SK-N-SH (cell line): ENCODE data around the gene ZDHHC7. TPM values are rescaled to one million over a fixed set of nuclear protein-coding genes. Genes with fewer than 3 reads are reported as not detected.

ENCODE experiments used
- CTCF ChIA-PET: fragments of 300-600, 350-600 bp; formaldehyde crosslinking; extraction: SDS; loops from one replicate; lab custom pipeline; 2021; lab: Yijun Ruan, JAX
- POLR2A ChIA-PET: fragments of 350-600 bp; sonication (Branson Sonifier 250); formaldehyde crosslinking; extraction: SDS; loops from one replicate; lab custom pipeline; 2020; ENCODE audit warnings: antibody characterized with exemption, inconsistent platforms; lab: Yijun Ruan, JAX
- DNase-seq: peaks from one replicate; pipeline ENCODE4 v3.0.0; 2012
- H2AFZ ChIP-seq: fragments of 200-600 bp; sonication (generic); 2 replicates; pipeline ENCODE4 v1.8.1; 2016; ENCODE audit warnings: antibody characterized with exemption, mild to moderate bottlenecking, low read depth
- H3F3A ChIP-seq: fragments of 200-600 bp; sonication (generic); replicated peaks from 2 replicates; pipeline ENCODE3; 2016; ENCODE audit warnings: antibody characterized with exemption, mild to moderate bottlenecking; ENCODE audit not compliant: insufficient read depth
- H3K27ac ChIP-seq, 2 experiments: fragments of 200-500 bp in 1 of 2; fragments of 200-600 bp in 1 of 2; sonication (Bioruptor generic) in 1 of 2; sonication (generic), shearing (Covaris generic) in 1 of 2; 2 replicates each; pipeline versions ENCODE4 v1.5.1 to v1.6.1; 2014 to 2016; ENCODE audit warnings: low read depth in 2 of 2, inconsistent platforms in 1 of 2, low read length in 1 of 2, mild to moderate bottlenecking in 1 of 2, mixed read lengths in 1 of 2
- H3K27me3 ChIP-seq: fragments of 200-600 bp; sonication (generic), shearing (Covaris generic); 2 replicates; pipeline ENCODE4 v1.6.1; 2016; ENCODE audit warnings: mixed run types; ENCODE audit not compliant: insufficient read depth
- H3K36me3 ChIP-seq, 2 experiments: fragments of 200-500 bp in 1 of 2; fragments of 200-600 bp in 1 of 2; sonication (Bioruptor generic) in 1 of 2; sonication (generic) in 1 of 2; replicated peaks in 1 of 2; 2 replicates each; pipeline versions ENCODE3 to v1.5.1; 2014 to 2016; ENCODE audit warnings: low read length in 1 of 2, mild to moderate bottlenecking in 1 of 2; ENCODE audit not compliant: insufficient read depth in 2 of 2, control insufficient read depth in 1 of 2
- H3K4me1 ChIP-seq, 2 experiments: fragments of 200-500 bp in 1 of 2; fragments of 200-600 bp in 1 of 2; sonication (Bioruptor generic) in 1 of 2; sonication (generic), shearing (Covaris generic) in 1 of 2; 2 replicates each; pipeline versions ENCODE4 v1.5.1 to v1.6.1; 2014 to 2016; ENCODE audit warnings: low read depth in 1 of 2, low read length in 1 of 2, mixed run types in 1 of 2; ENCODE audit not compliant: insufficient read depth in 2 of 2, control insufficient read depth in 1 of 2
- H3K4me2 ChIP-seq: fragments of 200-600 bp; sonication (generic), shearing (Covaris generic); 2 replicates; pipeline ENCODE4 v1.6.1; 2017; ENCODE audit warnings: mixed run types
- H3K4me3 ChIP-seq, 2 experiments: fragments of 200-500 bp in 1 of 2; fragments of 200-600 bp in 1 of 2; sonication (Bioruptor generic) in 1 of 2; sonication (generic), shearing (Covaris generic) in 1 of 2; 2 replicates each; pipeline versions ENCODE4 v1.5.1 to v1.8.1; 2014 to 2016; ENCODE audit warnings: low read depth in 2 of 2, inconsistent platforms in 1 of 2, low read length in 1 of 2, mild to moderate bottlenecking in 1 of 2, mixed read lengths in 1 of 2, moderate library complexity in 1 of 2
- H3K79me2 ChIP-seq: fragments of 200-600 bp; sonication (generic); 2 replicates; pipeline ENCODE4 v1.8.1; 2017; ENCODE audit warnings: mild to moderate bottlenecking; ENCODE audit not compliant: insufficient read depth
- H3K9ac ChIP-seq: fragments of 200-600 bp; sonication (generic); 2 replicates; pipeline ENCODE4 v1.6.1; 2017; ENCODE audit warnings: mixed run types
- H3K9me2 ChIP-seq: fragments of 200-600 bp; sonication (generic); 2 replicates; pipeline ENCODE4 v1.6.1; 2017; ENCODE audit warnings: mixed run types
- H3K9me3 ChIP-seq: fragments of 200-600 bp; sonication (generic); 2 replicates; pipeline ENCODE4 v1.6.1; 2017; ENCODE audit warnings: mixed run types, mild to moderate bottlenecking, moderate library complexity
- H4K20me1 ChIP-seq: fragments of 200-600 bp; sonication (generic); 2 replicates; pipeline ENCODE4 v1.6.1; 2017; ENCODE audit warnings: mild to moderate bottlenecking, mixed run types; ENCODE audit not compliant: insufficient read depth
- CTCF ChIP-seq: fragments of 200-600 bp; sonication (generic); IDR thresholded peaks from 2 replicates; pipeline ENCODE4 v1.6.1; 2017; ENCODE audit warnings: antibody characterized with exemption, mild to moderate bottlenecking, moderate library complexity
- EP300 ChIP-seq, 2 experiments: IDR thresholded peaks; 2 replicates each; pipeline versions ENCODE4 v1.4.0 to v1.6.1; 2012; ENCODE audit warnings: borderline replicate concordance in 1 of 2, low read depth in 1 of 2, low read length in 1 of 2
- EZH2phosphoT487 ChIP-seq: fragments of 200-600 bp; sonication (generic); IDR thresholded peaks from 2 replicates; pipeline ENCODE4 v1.6.1; 2017; ENCODE audit warnings: low read depth, mixed run types, mild to moderate bottlenecking, antibody characterized with exemption, moderate library complexity, borderline replicate concordance
- GABPA ChIP-seq: IDR thresholded peaks from 2 replicates; pipeline ENCODE4 v1.4.0; 2012; ENCODE audit warnings: low read depth, mild to moderate bottlenecking
- IRF3 ChIP-seq: fragments of 150-350 bp; IDR thresholded peaks from 2 replicates; pipeline ENCODE4 v1.6.1; 2016; ENCODE audit warnings: mild to moderate bottlenecking, low read depth, low read length
- MAX ChIP-seq: IDR thresholded peaks from 2 replicates; pipeline ENCODE4 v1.4.0; 2012; ENCODE audit warnings: low read depth
- MXI1 ChIP-seq: IDR thresholded peaks from 2 replicates; pipeline ENCODE4 v1.6.1; 2012; ENCODE audit warnings: mild to moderate bottlenecking, low read depth, low read length, improper control_type of control experiment
- NFIC ChIP-seq: IDR thresholded peaks from 2 replicates; pipeline ENCODE4 v1.4.0; 2012; ENCODE audit warnings: borderline replicate concordance
- NRF1 ChIP-seq: IDR thresholded peaks from 2 replicates; pipeline ENCODE4 v1.6.1; 2012; ENCODE audit warnings: low read depth, mild to moderate bottlenecking, low read length
- POLR2AphosphoS5 ChIP-seq: IDR thresholded peaks from 2 replicates; pipeline ENCODE4 v1.6.1; 2012; ENCODE audit warnings: low read depth, low read length
- RAD21 ChIP-seq: IDR thresholded peaks from 2 replicates; pipeline ENCODE4 v1.6.1; 2012; ENCODE audit warnings: mild to moderate bottlenecking, low read length
- RCOR1 ChIP-seq: fragments of 150-350 bp; IDR thresholded peaks from 2 replicates; pipeline ENCODE4 v1.6.1; 2017; ENCODE audit warnings: antibody characterized with exemption, low read length
- REST ChIP-seq: IDR thresholded peaks from 2 replicates; pipeline ENCODE4 v1.6.1; 2012; ENCODE audit warnings: mild to moderate bottlenecking, low read depth, low read length, moderate library complexity
- RFX5 ChIP-seq: IDR thresholded peaks from 2 replicates; pipeline ENCODE4 v1.6.1; 2012; ENCODE audit warnings: mild to moderate bottlenecking, improper control_type of control experiment, low read length
- SIN3A ChIP-seq: IDR thresholded peaks from 2 replicates; pipeline ENCODE4 v1.6.1; 2012; ENCODE audit warnings: low read depth, mild to moderate bottlenecking, low read length, moderate library complexity, borderline replicate concordance
- TAF1 ChIP-seq: IDR thresholded peaks from 2 replicates; pipeline ENCODE4 v1.6.1; 2012; ENCODE audit warnings: low read depth, mild to moderate bottlenecking, low read length, moderate library complexity, borderline replicate concordance
- TCF12 ChIP-seq: IDR thresholded peaks from 2 replicates; pipeline ENCODE4 v1.4.0; 2012
- USF1 ChIP-seq: IDR thresholded peaks from 2 replicates; pipeline ENCODE4 v1.4.0; 2012; ENCODE audit warnings: low read depth, borderline replicate concordance
- WGBS: methylation state at CpG from one replicate; pipeline ENCODE4 v1.1.6; 2017; ENCODE audit warnings: low lambda C conversion rate; 5-methylcytosine and 5-hydroxymethylcytosine counted together
- polyA plus RNA-seq, 3 experiments: library from polyadenylated mRNA; depleted of rRNA; stranded (reverse); fragments of >200 nt; gene quantifications; 2 replicates each; pipeline ENCODE4 v1.2.3, GENCODE V29; 2012

Gene ZDHHC7
- polyA plus RNA-seq, 1 of the 3 experiments (the other 2 are of a cell fraction): 114 TPM

- H3K79me2 ChIP-seq: peaks cover 93% of the 10 kb centered on the region
- 96% methylated on average over 11 of the region's 11 CpGs for WGBS
- peaks cover 0 to 23% of the 10 kb centered on the region in 2 experiments; a peak in 2 of 4 replicates for H3K4me1 ChIP-seq
- no peak overlapping the region for H3K9ac ChIP-seq
- DNase-seq: no peak
- no peaks in the 10 kb centered on the region for H3K9me3 ChIP-seq
- ChIA-PET POLR2A (no interaction called here), CTCF (interaction anchor here (1.4 to 1.7 kb wide), 2 partner anchors 258 to 270 kb away, joined by 5 to 7 read pairs; no protein-coding TSS in a partner anchor)
- H3K4me2 ChIP-seq: no peak overlapping the region
- peaks cover 12 to 29% of the 10 kb centered on the region in 2 experiments for H3K36me3 ChIP-seq
- no peak overlapping the region for H3K4me3 ChIP-seq
- no peaks in the 10 kb centered on the region for H3K9me2 ChIP-seq
- H3K27me3 ChIP-seq: no peaks in the 10 kb centered on the region
- peak overlapping the region in 1 of 2 experiments; percentile 86; a peak in 1 of 4 replicates for H3K27ac ChIP-seq
- H4K20me1 ChIP-seq: peaks cover 6% of the 10 kb centered on the region; the same call in 1 of the 2 replicates
- TF ChIP-seq GABPA (no peak), RAD21 (no peak), RFX5 (no peak), NRF1 (no peak), USF1 (no peak), EP300 (IDR thresholded peaks at IDR 0.05; ENCODE audit: borderline replicate concordance in 1 of 2, low read depth in 1 of 2, low read length in 1 of 2) (no peak), POLR2AphosphoS5 (no peak), IRF3 (no peak), TCF12 (no peak), TAF1 (no peak), CTCF (no peak), RCOR1 (no peak), EZH2phosphoT487 (no peak), NFIC (no peak), MAX (no peak), MXI1 (no peak), REST (no peak), SIN3A (no peak)
- no peak overlapping the region for H2AFZ ChIP-seq
- H3F3A ChIP-seq: peaks cover 40% of the 10 kb centered on the region
Observed at GRCh38 chr16:84996365-84996764, 15.0 kb downstream of the ZDHHC7 start.
